ENCODE results near the gene NFATC3.
A peak's percentile ranks its signal among the peaks of the same experiment; 100 is the strongest.

The NFATC3 gene

DNA sequence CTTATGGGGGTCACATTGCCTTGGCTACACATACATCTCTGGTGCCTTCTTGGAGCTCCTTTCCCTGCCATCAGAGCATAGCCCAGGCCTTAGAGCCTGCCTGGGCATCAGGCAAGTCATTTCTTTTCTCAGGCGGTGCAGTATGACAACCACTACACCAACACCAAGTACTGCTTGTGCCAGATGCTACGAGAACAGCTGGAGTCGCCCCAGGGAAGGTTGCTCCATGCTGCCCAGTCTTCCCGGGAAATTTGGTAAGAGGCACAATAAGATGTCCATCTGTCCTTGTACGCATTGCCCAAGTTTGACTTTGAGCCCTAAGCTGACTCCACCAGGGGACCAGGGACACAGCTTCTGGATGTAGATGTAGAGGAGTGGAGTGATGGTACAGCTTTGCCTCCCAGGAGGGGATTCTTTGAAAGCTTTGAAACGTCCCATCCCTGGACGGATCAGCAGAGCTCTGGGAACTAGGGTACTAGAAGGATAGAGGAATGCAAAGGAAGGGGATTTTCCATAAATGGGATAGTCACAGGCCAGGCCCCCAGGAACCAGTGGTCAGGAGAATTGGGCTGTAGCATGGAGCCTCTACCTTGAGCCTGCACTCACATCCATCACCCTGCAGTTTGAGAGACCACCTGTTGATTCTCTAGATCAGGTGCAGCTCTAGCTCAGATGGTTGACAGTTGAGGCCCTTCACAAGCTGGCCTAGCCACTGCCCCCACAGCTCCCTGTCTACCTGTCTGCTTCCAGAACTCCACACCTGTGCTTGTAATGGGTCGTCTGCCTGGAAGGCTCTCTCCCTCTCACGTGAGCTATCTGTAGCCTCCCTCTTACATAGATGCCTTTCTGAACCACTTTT lies 11.0 kb upstream of the NFATC3 start:
- Histone ChIP-seq H3K27ac (ENCODE audit: low read depth, low read length) (no peak overlapping the region), H3K27me3 (ENCODE audit: insufficient read depth, low read length) (no peaks in the 10 kb centered on the region), H3K36me3 (ENCODE audit: insufficient read depth, low read length) (peaks cover 20% of the 10 kb centered on the region; the same call in 1 of the 2 replicates), H3K4me3 (ENCODE audit: low read depth, low read length) (no peak overlapping the region), H3K79me2 (ENCODE audit: control insufficient read depth, insufficient read depth, low read length, unreplicated experiment) (no peaks in the 10 kb centered on the region), H3K4me1 (ENCODE audit: control insufficient read depth, insufficient read depth, low read length, unreplicated experiment) (peaks cover 17% of the 10 kb centered on the region), H2AFZ (ENCODE audit: low read length, unreplicated experiment) (no peak overlapping the region)

DNA sequence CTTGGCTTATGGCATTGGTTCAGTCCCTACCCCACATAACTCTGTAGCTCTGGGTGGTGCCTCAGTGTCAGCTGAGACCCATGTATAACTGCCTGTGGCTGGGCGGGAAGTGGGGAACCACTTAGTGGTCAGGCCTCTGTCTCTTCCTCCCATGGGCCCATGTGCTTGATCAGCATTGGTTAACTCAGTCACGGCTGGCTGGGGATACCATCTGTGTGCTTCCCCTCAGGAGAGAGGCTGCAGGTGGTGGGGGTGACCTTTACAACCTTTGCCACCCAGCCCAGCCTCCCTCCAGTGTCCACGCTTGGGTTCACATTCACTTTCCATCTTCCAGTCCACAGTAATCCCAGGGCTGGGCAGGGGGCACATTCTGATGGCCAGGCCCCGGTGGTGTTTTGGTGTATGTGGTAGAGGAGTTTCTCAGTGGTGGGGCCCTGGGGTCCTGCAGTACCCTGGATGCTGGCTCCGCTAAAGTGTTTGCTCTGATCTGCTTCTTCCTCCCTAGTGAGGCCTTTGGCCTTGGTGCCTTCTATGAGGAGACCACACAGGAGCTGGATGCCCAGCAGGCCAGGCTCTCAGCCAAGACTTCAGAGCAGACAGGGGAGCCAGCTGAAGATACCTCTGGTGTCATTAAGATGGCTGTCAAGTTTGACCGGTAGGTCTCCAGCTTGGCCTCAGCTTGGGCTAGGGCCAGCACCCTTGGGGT lies 10.2 kb upstream of the NFATC3 start:
- no peaks in the 10 kb centered on the region for H3K79me2 ChIP-seq (ENCODE audit: control insufficient read depth, insufficient read depth, low read length, unreplicated experiment)
- no peaks in the 10 kb centered on the region for H3K27me3 ChIP-seq (ENCODE audit: insufficient read depth, low read length)
- no peak overlapping the region for H3K27ac ChIP-seq (ENCODE audit: low read depth, low read length)
- H2AFZ ChIP-seq (ENCODE audit: low read length, unreplicated experiment): no peak overlapping the region
- peaks cover 17% of the 10 kb centered on the region; the same call in 1 of the 2 replicates for H3K36me3 ChIP-seq (ENCODE audit: insufficient read depth, low read length)
- peaks cover 25% of the 10 kb centered on the region for H3K4me1 ChIP-seq (ENCODE audit: control insufficient read depth, insufficient read depth, low read length, unreplicated experiment)
- H3K4me3 ChIP-seq (ENCODE audit: low read depth, low read length): no peak overlapping the region

DNA sequence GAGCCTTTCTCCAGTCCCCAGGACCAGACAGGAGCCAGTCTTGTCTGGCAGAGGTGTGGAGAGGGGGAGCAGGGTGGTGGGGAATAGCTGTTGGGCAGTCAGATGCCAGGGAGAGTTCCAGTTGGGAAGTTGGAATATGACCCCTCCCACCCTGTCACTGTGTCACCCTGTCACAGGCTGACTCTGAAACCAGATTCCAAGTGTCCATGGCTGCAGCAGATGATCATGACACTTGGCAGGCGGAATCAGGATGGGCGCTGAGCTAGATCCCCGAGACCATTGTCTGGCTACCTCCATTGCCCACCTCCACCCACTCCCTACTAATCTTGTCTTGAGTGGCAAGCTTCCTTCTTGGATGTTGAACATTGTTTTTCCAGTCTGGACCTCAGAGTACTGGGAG lies 9.2 kb upstream of the NFATC3 start:
- Histone ChIP-seq H3K36me3 (ENCODE audit: insufficient read depth, low read length) (peaks cover 15% of the 10 kb centered on the region; the same call in 1 of the 2 replicates), H2AFZ (ENCODE audit: low read length, unreplicated experiment) (no peak overlapping the region), H3K4me1 (ENCODE audit: control insufficient read depth, insufficient read depth, low read length, unreplicated experiment) (peaks cover 32% of the 10 kb centered on the region), H3K27ac (ENCODE audit: low read depth, low read length) (no peak overlapping the region), H3K4me3 (ENCODE audit: low read depth, low read length) (no peak overlapping the region), H3K27me3 (ENCODE audit: insufficient read depth, low read length) (no peaks in the 10 kb centered on the region), H3K79me2 (ENCODE audit: control insufficient read depth, insufficient read depth, low read length, unreplicated experiment) (no peaks in the 10 kb centered on the region)

DNA sequence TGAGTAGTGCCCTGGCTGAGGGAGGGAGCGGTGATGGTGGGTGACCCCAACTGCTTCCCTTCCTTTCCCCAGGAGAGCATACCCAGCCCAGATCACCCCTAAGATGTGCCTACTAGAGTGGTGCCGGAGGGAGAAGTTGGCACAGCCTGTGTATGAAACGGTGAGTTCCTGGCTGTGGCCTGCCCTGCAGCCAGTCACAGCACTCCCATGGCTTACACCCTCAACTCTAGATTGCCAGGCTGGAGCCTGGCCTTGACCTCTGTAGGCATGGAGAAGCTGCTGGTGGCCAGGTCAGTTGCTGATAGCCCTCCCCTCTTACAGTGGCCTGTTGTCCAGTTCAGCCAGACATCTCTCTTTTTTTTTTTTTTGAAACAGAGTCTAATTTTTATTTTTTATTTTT lies 8.6 kb upstream of the NFATC3 start:
- Histone ChIP-seq H3K27me3 (ENCODE audit: insufficient read depth, low read length) (no peaks in the 10 kb centered on the region), H3K27ac (ENCODE audit: low read depth, low read length) (no peak overlapping the region), H2AFZ (ENCODE audit: low read length, unreplicated experiment) (no peak overlapping the region), H3K4me3 (ENCODE audit: low read depth, low read length) (no peak overlapping the region), H3K4me1 (ENCODE audit: control insufficient read depth, insufficient read depth, low read length, unreplicated experiment) (peaks cover 36% of the 10 kb centered on the region), H3K36me3 (ENCODE audit: insufficient read depth, low read length) (peaks cover 11% of the 10 kb centered on the region; the same call in 1 of the 2 replicates), H3K79me2 (ENCODE audit: control insufficient read depth, insufficient read depth, low read length, unreplicated experiment) (no peaks in the 10 kb centered on the region)

DNA sequence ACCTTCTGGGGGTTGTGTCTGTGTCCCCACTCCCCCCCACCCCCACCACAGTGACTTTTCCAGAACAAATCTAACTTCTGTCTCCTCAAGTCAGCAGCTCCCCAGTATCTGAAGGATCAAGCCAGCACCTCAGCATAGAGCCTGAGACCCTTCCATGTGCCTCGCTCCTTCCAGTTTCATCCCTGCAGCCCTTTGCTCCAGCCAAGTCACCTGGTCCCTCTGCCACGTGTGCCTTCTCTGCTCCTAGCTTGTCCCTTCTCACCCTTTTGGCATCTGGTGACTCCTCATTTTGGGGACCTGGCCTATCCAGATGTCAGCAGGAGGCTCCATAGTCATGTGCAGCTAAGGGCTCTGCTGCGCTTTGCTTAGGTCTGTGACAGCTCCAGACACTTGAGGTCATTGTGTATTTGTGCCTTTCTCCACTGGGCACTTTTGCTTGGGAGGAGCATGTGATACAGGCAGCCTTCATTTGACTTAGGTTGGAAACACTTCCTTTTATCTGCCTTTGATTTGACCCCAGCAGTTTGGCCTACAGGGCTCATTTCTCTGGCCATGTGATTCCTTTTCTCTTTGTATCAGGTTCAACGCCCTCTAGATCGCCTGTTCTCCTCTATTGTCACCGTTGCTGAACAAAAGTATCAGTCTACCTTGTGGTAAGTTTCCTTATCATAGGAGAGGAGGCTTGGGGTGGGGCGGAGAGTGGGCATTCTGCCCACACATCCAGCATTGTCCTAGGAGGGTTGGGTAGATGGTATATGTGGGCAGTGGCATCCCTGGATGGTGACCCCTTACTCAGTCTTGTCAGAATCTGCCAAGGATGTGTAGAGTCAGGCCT lies 7.1 kb upstream of the NFATC3 start:
- H3K36me3 ChIP-seq (ENCODE audit: insufficient read depth, low read length): peaks cover 11% of the 10 kb centered on the region; the same call in 1 of the 2 replicates

DNA sequence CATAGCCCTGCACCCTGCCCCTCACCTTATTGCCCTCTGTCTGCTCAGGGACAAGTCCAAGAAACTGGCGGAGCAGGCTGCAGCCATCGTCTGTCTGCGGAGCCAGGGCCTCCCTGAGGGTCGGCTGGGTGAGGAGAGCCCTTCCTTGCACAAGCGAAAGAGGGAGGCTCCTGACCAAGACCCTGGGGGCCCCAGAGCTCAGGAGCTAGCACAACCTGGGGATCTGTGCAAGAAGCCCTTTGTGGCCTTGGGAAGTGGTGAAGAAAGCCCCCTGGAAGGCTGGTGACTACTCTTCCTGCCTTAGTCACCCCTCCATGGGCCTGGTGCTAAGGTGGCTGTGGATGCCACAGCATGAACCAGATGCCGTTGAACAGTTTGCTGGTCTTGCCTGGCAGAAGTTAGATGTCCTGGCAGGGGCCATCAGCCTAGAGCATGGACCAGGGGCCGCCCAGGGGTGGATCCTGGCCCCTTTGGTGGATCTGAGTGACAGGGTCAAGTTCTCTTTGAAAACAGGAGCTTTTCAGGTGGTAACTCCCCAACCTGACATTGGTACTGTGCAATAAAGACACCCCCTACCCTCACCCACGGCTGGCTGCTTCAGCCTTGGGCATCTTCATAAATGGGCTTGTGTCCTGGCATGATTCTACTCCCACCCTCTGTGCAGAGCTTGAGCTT lies 6.3 kb upstream of the NFATC3 start:
- peaks cover 11% of the 10 kb centered on the region; the same call in 1 of the 2 replicates for H3K36me3 ChIP-seq (ENCODE audit: insufficient read depth, low read length)

More for the DNA sequence above, 7.1 kb upstream of the NFATC3 start:
- Histone ChIP-seq H3K4me3 (ENCODE audit: low read depth, low read length) (no peak overlapping the region), H2AFZ (ENCODE audit: low read length, unreplicated experiment) (no peak overlapping the region), H3K27me3 (ENCODE audit: insufficient read depth, low read length) (no peaks in the 10 kb centered on the region), H3K79me2 (ENCODE audit: control insufficient read depth, insufficient read depth, low read length, unreplicated experiment) (no peaks in the 10 kb centered on the region), H3K4me1 (ENCODE audit: control insufficient read depth, insufficient read depth, low read length, unreplicated experiment) (peaks cover 33% of the 10 kb centered on the region), H3K27ac (ENCODE audit: low read depth, low read length) (no peak overlapping the region)

DNA sequence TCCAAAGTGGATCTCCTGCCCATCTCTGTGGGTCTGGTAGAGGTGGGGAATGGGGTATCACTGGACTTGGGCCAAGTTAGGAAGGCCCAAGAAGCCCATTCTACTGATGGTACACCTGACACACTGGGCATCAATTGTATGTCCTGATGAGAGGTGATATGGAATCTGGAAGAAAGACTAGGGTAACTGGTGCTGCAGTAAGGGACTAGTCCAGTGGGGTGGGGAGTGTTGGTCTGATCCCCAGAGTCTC lies 5.9 kb upstream of the NFATC3 start:
- no peak overlapping the region for H3K27ac ChIP-seq (ENCODE audit: low read depth, low read length)
- H2AFZ ChIP-seq (ENCODE audit: low read length, unreplicated experiment): no peak overlapping the region
- no peaks in the 10 kb centered on the region for H3K27me3 ChIP-seq (ENCODE audit: insufficient read depth, low read length)
- no peaks in the 10 kb centered on the region for H3K79me2 ChIP-seq (ENCODE audit: control insufficient read depth, insufficient read depth, low read length, unreplicated experiment)
- peaks cover 11% of the 10 kb centered on the region; the same call in 1 of the 2 replicates for H3K36me3 ChIP-seq (ENCODE audit: insufficient read depth, low read length)
- H3K4me1 ChIP-seq (ENCODE audit: control insufficient read depth, insufficient read depth, low read length, unreplicated experiment): peaks cover 43% of the 10 kb centered on the region
- no peak overlapping the region for H3K4me3 ChIP-seq (ENCODE audit: low read depth, low read length)

More for the DNA sequence above, 6.3 kb upstream of the NFATC3 start:
- Histone ChIP-seq H3K27me3 (ENCODE audit: insufficient read depth, low read length) (no peaks in the 10 kb centered on the region), H3K4me1 (ENCODE audit: control insufficient read depth, insufficient read depth, low read length, unreplicated experiment) (peaks cover 38% of the 10 kb centered on the region), H3K79me2 (ENCODE audit: control insufficient read depth, insufficient read depth, low read length, unreplicated experiment) (no peaks in the 10 kb centered on the region), H2AFZ (ENCODE audit: low read length, unreplicated experiment) (no peak overlapping the region), H3K27ac (ENCODE audit: low read depth, low read length) (no peak overlapping the region), H3K4me3 (ENCODE audit: low read depth, low read length) (no peak overlapping the region)

DNA sequence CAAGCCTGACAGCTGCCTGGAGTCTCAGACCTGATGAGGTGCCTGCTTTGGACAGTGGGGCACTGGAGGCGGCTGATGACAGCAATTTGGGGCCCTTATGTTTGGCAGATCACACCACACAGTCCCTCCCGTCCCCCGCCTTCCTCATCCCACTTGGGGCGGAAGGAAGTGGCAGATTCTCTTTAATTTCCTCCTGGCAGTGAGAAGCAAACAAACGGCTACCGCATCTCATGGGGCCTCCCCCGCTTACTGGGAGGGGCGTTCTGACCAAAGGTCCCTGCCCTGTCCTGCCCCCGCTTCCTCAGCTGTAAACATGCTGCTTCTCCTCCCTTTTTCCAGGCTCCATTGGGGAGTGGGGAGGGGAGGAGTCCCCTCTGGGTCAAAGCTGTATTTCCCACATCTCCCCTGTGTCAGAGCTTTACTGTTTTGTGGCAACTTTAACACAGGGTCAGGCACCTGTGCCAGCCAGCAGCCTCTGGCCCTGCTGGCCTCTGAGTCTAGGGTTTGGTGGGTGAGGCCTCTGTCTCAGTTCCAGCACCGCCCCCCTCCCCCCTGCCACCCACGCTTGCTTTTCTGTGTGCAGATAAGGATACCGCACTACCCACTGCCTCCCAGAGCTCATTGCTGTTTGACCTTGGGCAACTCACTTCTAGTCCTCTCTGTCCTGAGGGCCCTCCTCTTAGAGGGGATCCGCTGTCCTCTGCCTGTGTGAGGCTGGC lies 5.4 kb upstream of the NFATC3 start:
- Histone ChIP-seq H3K79me2 (ENCODE audit: control insufficient read depth, insufficient read depth, low read length, unreplicated experiment) (no peaks in the 10 kb centered on the region), H3K4me3 (ENCODE audit: low read depth, low read length) (no peak overlapping the region), H2AFZ (ENCODE audit: low read length, unreplicated experiment) (no peak overlapping the region)

DNA sequence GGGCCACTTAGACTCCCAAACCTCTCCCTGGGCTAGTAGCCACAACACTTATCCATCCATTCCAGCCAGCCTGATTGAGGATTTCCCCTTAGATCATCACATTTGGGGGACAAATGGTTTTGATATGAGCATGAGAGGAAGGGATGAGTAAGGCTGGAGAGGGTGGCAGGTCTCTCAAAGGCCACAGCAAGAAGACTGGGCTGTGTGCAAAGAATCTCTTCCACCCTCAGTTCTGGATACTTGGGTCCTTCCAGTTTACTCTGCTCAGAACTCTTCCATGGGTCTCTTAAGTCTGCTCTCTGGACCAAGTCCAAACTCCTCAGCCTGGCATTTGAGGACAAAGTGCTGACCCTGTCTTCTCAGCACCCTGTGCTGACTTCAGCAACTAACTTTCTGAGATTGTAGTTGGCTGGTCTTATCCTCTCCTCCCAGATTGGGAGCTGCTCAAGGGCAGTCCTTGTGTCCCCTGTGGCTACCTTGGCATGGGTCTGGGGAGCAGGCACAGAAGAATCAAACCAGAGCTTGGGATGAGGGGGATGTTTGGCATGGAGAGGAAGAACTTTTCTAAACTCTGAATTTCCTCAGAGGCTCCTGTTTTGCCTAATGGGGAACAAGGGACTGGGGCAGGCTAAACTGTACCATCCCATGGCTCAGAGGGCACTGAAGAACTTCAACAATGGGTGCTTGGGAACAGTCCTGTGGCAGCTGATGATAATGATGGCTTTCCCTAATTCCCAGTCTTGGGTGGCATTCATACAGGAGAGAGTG lies 3.1 kb upstream of the NFATC3 start:
- Histone ChIP-seq H3K4me3 (ENCODE audit: low read depth, low read length) (no peak overlapping the region), H3K36me3 (ENCODE audit: insufficient read depth, low read length) (0 out of 2 replicates have a peak, but pooled peaks cover 7% of the 10 kb centered on the region), H2AFZ (ENCODE audit: low read length, unreplicated experiment) (no peak overlapping the region), H3K4me1 (ENCODE audit: control insufficient read depth, insufficient read depth, low read length, unreplicated experiment) (peaks cover 45% of the 10 kb centered on the region), H3K27me3 (ENCODE audit: insufficient read depth, low read length) (no peaks in the 10 kb centered on the region), H3K27ac (ENCODE audit: low read depth, low read length) (no peak overlapping the region), H3K79me2 (ENCODE audit: control insufficient read depth, insufficient read depth, low read length, unreplicated experiment) (peaks cover 15% of the 10 kb centered on the region)

More for the DNA sequence above, 5.4 kb upstream of the NFATC3 start:
- Histone ChIP-seq H3K27me3 (ENCODE audit: insufficient read depth, low read length) (no peaks in the 10 kb centered on the region), H3K27ac (ENCODE audit: low read depth, low read length) (peak overlapping the region; percentile 5; the same call in 1 of the 2 replicates), H3K36me3 (ENCODE audit: insufficient read depth, low read length) (0 out of 2 replicates have a peak, but pooled peaks cover 7% of the 10 kb centered on the region), H3K4me1 (ENCODE audit: control insufficient read depth, insufficient read depth, low read length, unreplicated experiment) (peaks cover 45% of the 10 kb centered on the region)
